ENCODE measurements around the gene BUB1. TPM values are rescaled to one million over a fixed set of nuclear protein-coding genes. Genes with fewer than 3 reads are reported as not detected.

The BUB1 gene
- total RNA-seq, 1 donor from 2014 or later, result 7.1 TPM

- DNase-seq (ENCODE audit: low spot score), result no peak
- Mint-ChIP-seq H3K9me3 (ENCODE audit: low read depth) (no peaks in the 10 kb centered on the region), H3K4me1 (ENCODE audit: low read depth) (peaks cover 21% of the 10 kb centered on the region), H3K36me3 (ENCODE audit: low read depth) (peaks cover 2% of the 10 kb centered on the region), H3K4me3 (ENCODE audit: unreplicated experiment) (no peak overlapping the region), H3K27ac (ENCODE audit: unreplicated experiment) (no peak overlapping the region), H3K27me3 (ENCODE audit: low read depth) (no peaks in the 10 kb centered on the region)
- TF ChIP-seq CTCF (IDR thresholded peaks at IDR 0.05), result no peak
Observed at GRCh38 chr2:110653861-110654260, 24.0 kb downstream of the BUB1 start.

DNA sequence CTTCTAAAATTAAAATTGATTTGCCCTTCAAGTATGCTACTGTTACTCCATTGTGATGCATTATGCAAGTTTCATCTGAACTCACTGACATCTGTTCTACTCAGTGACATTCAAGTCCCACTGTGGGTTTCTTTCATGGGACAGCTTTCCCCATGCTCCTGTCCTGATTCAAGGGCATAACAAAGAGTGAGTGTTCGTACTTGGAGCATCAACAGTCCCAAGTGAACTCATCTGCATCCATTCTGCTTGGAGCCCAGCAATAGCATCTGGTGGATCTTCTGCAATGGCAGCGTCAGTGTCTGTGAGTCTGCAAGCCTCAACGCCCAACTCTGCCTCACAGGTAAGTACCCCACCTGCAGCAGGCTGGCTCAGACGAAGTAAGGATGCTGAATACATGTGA lies 27.5 kb downstream of the BUB1 start:
- Mint-ChIP-seq H3K27me3 (ENCODE audit: low read depth) (no peaks in the 10 kb centered on the region), H3K36me3 (ENCODE audit: low read depth) (peaks cover 5% of the 10 kb centered on the region), H3K27ac (ENCODE audit: unreplicated experiment) (no peak overlapping the region), H3K4me1 (ENCODE audit: low read depth) (no peaks in the 10 kb centered on the region), H3K4me3 (ENCODE audit: unreplicated experiment) (no peak overlapping the region), H3K9me3 (ENCODE audit: low read depth) (no peaks in the 10 kb centered on the region)
- TF ChIP-seq CTCF (IDR thresholded peaks at IDR 0.05), result no peak
- DNase-seq (ENCODE audit: low spot score), result no peak

- TF ChIP-seq CTCF (IDR thresholded peaks at IDR 0.05), result no peak
- no peak for DNase-seq (ENCODE audit: low spot score)
- Mint-ChIP-seq H3K4me1 (ENCODE audit: low read depth) (no peaks in the 10 kb centered on the region), H3K4me3 (ENCODE audit: unreplicated experiment) (no peak overlapping the region), H3K27me3 (ENCODE audit: low read depth) (no peaks in the 10 kb centered on the region), H3K36me3 (ENCODE audit: low read depth) (peaks cover 5% of the 10 kb centered on the region), H3K27ac (ENCODE audit: unreplicated experiment) (no peak overlapping the region), H3K9me3 (ENCODE audit: low read depth) (no peaks in the 10 kb centered on the region)
Observed at GRCh38 chr2:110647777-110648176, 30.1 kb downstream of the BUB1 start.

- Mint-ChIP-seq H3K27ac (ENCODE audit: unreplicated experiment) (no peak overlapping the region), H3K27me3 (ENCODE audit: low read depth) (no peaks in the 10 kb centered on the region), H3K36me3 (ENCODE audit: low read depth) (peaks cover 7% of the 10 kb centered on the region), H3K9me3 (ENCODE audit: low read depth) (no peaks in the 10 kb centered on the region), H3K4me3 (ENCODE audit: unreplicated experiment) (no peak overlapping the region), H3K4me1 (ENCODE audit: low read depth) (no peaks in the 10 kb centered on the region)
- TF ChIP-seq CTCF (IDR thresholded peaks at IDR 0.05), result no peak
- no peak for DNase-seq (ENCODE audit: low spot score)
Observed at GRCh38 chr2:110645616-110646015, 32.2 kb downstream of the BUB1 start.

- no peak for DNase-seq (ENCODE audit: low spot score)
- Mint-ChIP-seq H3K4me3 (ENCODE audit: unreplicated experiment) (no peak overlapping the region), H3K9me3 (ENCODE audit: low read depth) (no peaks in the 10 kb centered on the region), H3K27ac (ENCODE audit: unreplicated experiment) (no peak overlapping the region), H3K27me3 (ENCODE audit: low read depth) (no peaks in the 10 kb centered on the region), H3K36me3 (ENCODE audit: low read depth) (peaks cover 9% of the 10 kb centered on the region), H3K4me1 (ENCODE audit: low read depth) (no peaks in the 10 kb centered on the region)
- TF ChIP-seq CTCF (IDR thresholded peaks at IDR 0.05), result no peak
Observed at GRCh38 chr2:110644357-110644756, 33.5 kb downstream of the BUB1 start.

All from chondrocyte (in vitro differentiated cells).